ENCODE measurements around the gene CD164L2.

The CD164L2 gene

GRCh38 chr1:27365372-27366112 is 17.6 kb downstream of the CD164L2 start:
- peak overlapping the region; percentile 78 for H3K27ac ChIP-seq (ENCODE audit: extremely low read depth, low read depth, low read length)
- peaks cover 0 to 31% of the 10 kb centered on the region in 2 experiments; a peak in 1 of 3 replicates for H3K36me3 ChIP-seq (ENCODE audit: control insufficient read depth in 2 of 2, insufficient read depth in 1 of 2, low read length in 2 of 2)
- ChIA-PET CTCF (interaction anchor here (0.6 to 5.1 kb wide), 26 partner anchors 11 to 851 kb away, joined by 3 to 84 read pairs (median 5); partner anchors contain the start of gene CD164L2), POLR2A (interaction anchor here (0.5 to 2.6 kb wide), 25 partner anchors 9 to 1216 kb away, joined by 3 to 23 read pairs (median 5); partner anchors contain the start of genes CD164L2, SLC9A1, STX12 and SYTL1)
- H3K4me1 ChIP-seq (ENCODE audit: control insufficient read depth, insufficient read depth, low read length), result peaks cover 2% of the 10 kb centered on the region; the same call in 1 of the 2 replicates
- peak overlapping the region; percentile 60 for H3K4me3 ChIP-seq (ENCODE audit: low read depth, low read length)
- no peaks in the 10 kb centered on the region for H3K9me3 ChIP-seq (ENCODE audit: control insufficient read depth, insufficient read depth, low read depth, low read length)
- no peak for TF ChIP-seq ZNF416 (tag by site-specific recombination; IDR thresholded peaks at IDR 0.05)
- TF ChIP-seq ZBTB7A (tag by site-specific recombination; IDR thresholded peaks at IDR 0.05; ENCODE audit: low read depth), result no peak
- no peak for TF ChIP-seq ZNF214 (tag by site-specific recombination; IDR thresholded peaks at IDR 0.05; ENCODE audit: borderline replicate concordance)
- no peak for TF ChIP-seq ZNF791 (tag by site-specific recombination; IDR thresholded peaks at IDR 0.05)
- TF ChIP-seq ZNF239 (tag by site-specific recombination; IDR thresholded peaks at IDR 0.05), result no peak
- TF ChIP-seq ZNF133 (tag by site-specific recombination; IDR thresholded peaks at IDR 0.05), result no peak
- TF ChIP-seq ZEB2 (tag by site-specific recombination; IDR thresholded peaks at IDR 0.05), result 0 out of 2 replicates have a peak, but pooled peaks have one; percentile 42
- TF ChIP-seq, protein P1, sequence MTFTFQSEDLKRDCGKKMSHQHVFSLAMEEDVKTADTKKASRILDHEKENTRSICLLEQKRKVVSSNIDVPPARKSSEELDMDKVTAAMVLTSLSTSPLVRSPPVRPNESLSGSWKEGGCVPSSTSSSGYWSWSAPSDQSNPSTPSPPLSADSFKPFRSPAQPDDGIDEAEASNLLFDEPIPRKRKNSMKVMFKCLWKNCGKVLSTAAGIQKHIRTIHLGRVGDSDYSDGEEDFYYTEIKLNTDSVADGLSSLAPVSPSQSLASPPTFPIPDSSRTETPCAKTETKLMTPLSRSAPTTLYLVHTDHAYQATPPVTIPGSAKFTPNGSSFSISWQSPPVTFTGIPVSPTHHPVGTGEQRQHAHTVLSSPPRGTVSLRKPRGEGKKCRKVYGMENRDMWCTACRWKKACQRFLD (tag by site-specific recombination; IDR thresholded peaks at IDR 0.05), result no peak
- no peak for TF ChIP-seq GLI4 (tag by site-specific recombination; IDR thresholded peaks at IDR 0.05)
- peak; percentile 96 for TF ChIP-seq KLF9 (tag by site-specific recombination; IDR thresholded peaks at IDR 0.05; ENCODE audit: low read depth)
- no peak for TF ChIP-seq ATF2 (tag by site-specific recombination; IDR thresholded peaks at IDR 0.05; ENCODE audit: low read depth)
- TF ChIP-seq ZNF157 (tag by site-specific recombination; IDR thresholded peaks at IDR 0.05), result no peak
- TF ChIP-seq YY1 (tag by site-specific recombination; IDR thresholded peaks at IDR 0.05), result no peak
- no peak for TF ChIP-seq HOXA7 (CRISPR knock-in tag; IDR thresholded peaks at IDR 0.05; ENCODE audit: borderline replicate concordance)
- no peak for TF ChIP-seq ZNF280D (tag by site-specific recombination; IDR thresholded peaks at IDR 0.05)
- no peak for TF ChIP-seq ZNF555 (tag by site-specific recombination; conservative IDR thresholded peaks at IDR 0.05)
- peak; percentile 83 for TF ChIP-seq KLF16 (tag by site-specific recombination; IDR thresholded peaks at IDR 0.05)
- no peak for TF ChIP-seq ZNF518A (tag by site-specific recombination; conservative IDR thresholded peaks at IDR 0.05; ENCODE audit: low read depth)
- TF ChIP-seq, protein P2, sequence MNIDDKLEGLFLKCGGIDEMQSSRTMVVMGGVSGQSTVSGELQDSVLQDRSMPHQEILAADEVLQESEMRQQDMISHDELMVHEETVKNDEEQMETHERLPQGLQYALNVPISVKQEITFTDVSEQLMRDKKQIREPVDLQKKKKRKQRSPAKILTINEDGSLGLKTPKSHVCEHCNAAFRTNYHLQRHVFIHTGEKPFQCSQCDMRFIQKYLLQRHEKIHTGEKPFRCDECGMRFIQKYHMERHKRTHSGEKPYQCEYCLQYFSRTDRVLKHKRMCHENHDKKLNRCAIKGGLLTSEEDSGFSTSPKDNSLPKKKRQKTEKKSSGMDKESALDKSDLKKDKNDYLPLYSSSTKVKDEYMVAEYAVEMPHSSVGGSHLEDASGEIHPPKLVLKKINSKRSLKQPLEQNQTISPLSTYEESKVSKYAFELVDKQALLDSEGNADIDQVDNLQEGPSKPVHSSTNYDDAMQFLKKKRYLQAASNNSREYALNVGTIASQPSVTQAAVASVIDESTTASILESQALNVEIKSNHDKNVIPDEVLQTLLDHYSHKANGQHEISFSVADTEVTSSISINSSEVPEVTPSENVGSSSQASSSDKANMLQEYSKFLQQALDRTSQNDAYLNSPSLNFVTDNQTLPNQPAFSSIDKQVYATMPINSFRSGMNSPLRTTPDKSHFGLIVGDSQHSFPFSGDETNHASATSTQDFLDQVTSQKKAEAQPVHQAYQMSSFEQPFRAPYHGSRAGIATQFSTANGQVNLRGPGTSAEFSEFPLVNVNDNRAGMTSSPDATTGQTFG (tag by site-specific recombination; IDR thresholded peaks at IDR 0.05; ENCODE audit: borderline replicate concordance), result no peak
- TF ChIP-seq ZNF174 (tag by site-specific recombination; IDR thresholded peaks at IDR 0.05), result no peak
- TF ChIP-seq ZNF830 (tag by site-specific recombination; IDR thresholded peaks at IDR 0.05; ENCODE audit: low read depth), result no peak
- no peak for TF ChIP-seq ZNF146 (tag by site-specific recombination; IDR thresholded peaks at IDR 0.05)
- no peak for TF ChIP-seq ZNF677 (tag by site-specific recombination; IDR thresholded peaks at IDR 0.05)

Measured in HEK293 (cell line).